IgD-negative memory B cell (primary cell): Measurements from ENCODE around the gene RHOG. TPM values are rescaled to one million over a fixed set of nuclear protein-coding genes. Genes with fewer than 3 reads are reported as not detected.
A peak's percentile ranks its signal among the peaks of the same experiment; 100 is the strongest.
"Not testable (repeated sequence)": the region's sequence is repeated elsewhere in the genome, so short reads cannot be mapped to it uniquely, and the experiment has no call there.

ENCODE experiments used
- H3K27ac Mint-ChIP-seq, 3 donors: one replicate each; pipeline ENCODE4 v1.8.0; 2020 to 2022; ENCODE audit warnings: mild to moderate bottlenecking in 3 of 3, mixed read lengths in 3 of 3, moderate library complexity in 1 of 3
- H3K27me3 Mint-ChIP-seq: one replicate; pipeline ENCODE4 v1.8.0; 2021; ENCODE audit warnings: mixed read lengths
- H3K36me3 Mint-ChIP-seq: one replicate; pipeline ENCODE4 v1.8.0; 2020; ENCODE audit warnings: mild to moderate bottlenecking, mixed read lengths
- H3K4me1 Mint-ChIP-seq, 3 donors: one replicate each; pipeline ENCODE4 v1.8.0; 2020 to 2022; ENCODE audit warnings: mixed read lengths in 3 of 3, mild to moderate bottlenecking in 1 of 3
- H3K4me3 Mint-ChIP-seq, 4 donors: one replicate each; pipeline ENCODE4 v1.8.0; 2020 to 2022; ENCODE audit warnings: mild to moderate bottlenecking in 4 of 4, mixed read lengths in 4 of 4, moderate library complexity in 3 of 4
- H3K9me3 Mint-ChIP-seq, 3 donors: one replicate each; pipeline ENCODE4 v1.8.0; 2020 to 2021; ENCODE audit warnings: mixed read lengths in 3 of 3, mild to moderate bottlenecking in 1 of 3
- polyA plus RNA-seq: library from polyadenylated mRNA; unstranded; fragments of 300-500 nt; fragmentation: Illumina TruSeq; gene quantifications from one replicate; pipeline ENCODE4 v1.2.3, GENCODE V29; 2021

RHOG gene
- polyA plus RNA-seq, 1 donor from 2014 or later, result 199 TPM

DNA sequence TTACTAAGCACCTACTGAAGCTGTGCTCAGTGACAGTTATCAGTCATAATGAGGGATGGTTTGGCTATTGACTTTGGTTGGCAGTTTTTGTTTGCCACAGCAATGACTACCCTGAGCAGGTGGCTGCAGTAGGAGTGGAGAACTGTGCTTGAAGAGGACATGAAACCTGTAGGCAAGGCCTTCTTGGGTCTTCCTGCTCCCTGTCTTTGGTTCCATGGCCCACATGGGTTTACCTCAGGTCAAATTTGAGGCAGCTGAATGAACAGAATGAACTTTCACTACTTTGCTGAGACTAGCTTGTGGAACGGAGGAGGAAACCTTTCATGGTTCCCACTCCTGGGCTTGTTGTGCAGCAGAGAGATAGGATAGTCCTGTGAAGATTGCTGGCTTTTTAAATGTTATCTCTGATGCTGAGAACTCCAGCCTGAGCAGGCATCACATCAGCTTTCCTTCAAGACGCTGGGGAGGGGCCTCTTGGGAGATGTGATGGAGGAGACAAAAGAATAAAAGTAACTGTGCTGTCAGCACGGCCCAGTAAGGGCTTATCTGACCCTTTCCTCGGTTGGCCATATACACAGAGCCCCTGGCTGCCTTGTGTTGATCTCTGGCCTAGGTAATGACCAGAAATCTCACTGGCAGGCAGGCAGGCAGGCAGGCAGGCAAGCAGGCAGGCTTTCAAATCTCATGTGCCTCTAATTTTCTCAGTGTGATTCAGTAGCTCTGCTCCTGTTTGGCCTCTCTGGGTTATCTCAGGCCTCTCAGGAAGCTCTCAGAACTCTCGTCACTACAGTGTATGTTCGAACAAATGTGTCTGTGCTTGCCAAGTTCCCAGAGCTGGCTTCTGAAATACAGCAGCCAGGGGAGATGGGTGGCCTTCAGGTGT lies 26.7 kb upstream of the RHOG start:
- peaks cover 3% of the 10 kb centered on the region for H3K36me3 Mint-ChIP-seq
- peak overlapping the region in 2 of 4 donors; percentile 45 to 77 for H3K4me3 Mint-ChIP-seq
- H3K4me1 Mint-ChIP-seq, result peaks cover 57 to 62% (median 58%) of the 10 kb centered on the region in 3 donors
- no peaks in the 10 kb centered on the region for H3K9me3 Mint-ChIP-seq
- no peaks in the 10 kb centered on the region for H3K27me3 Mint-ChIP-seq
- H3K27ac Mint-ChIP-seq, result peak overlapping the region in 2 of 3 donors; percentile 71 to 73

DNA sequence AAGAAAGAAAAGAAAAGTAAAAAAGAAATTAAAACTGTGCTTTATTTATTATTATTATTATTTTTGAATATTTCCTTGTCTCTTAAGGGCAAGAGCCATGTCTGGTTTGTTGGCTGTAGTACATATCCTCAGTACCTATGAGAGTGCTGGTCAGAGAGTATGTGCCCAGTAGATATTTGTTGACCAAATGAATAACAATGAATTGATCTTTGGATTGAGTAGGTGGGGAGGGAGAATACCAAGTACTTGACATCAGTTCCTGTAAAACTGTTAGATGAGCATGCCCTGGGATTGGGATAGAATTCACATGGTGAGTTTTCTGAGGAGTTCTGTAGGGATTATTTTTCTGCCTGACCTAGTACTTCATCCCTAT lies 26.1 kb upstream of the RHOG start:
- Mint-ChIP-seq H3K27ac (peak overlapping the region in 1 of 3 donors; percentile 73), H3K4me3 (no peak overlapping the region), H3K27me3 (no peaks in the 10 kb centered on the region), H3K36me3 (peaks cover 3% of the 10 kb centered on the region), H3K9me3 (no peaks in the 10 kb centered on the region), H3K4me1 (peaks cover 60 to 66% (median 62%) of the 10 kb centered on the region in 3 donors)

DNA sequence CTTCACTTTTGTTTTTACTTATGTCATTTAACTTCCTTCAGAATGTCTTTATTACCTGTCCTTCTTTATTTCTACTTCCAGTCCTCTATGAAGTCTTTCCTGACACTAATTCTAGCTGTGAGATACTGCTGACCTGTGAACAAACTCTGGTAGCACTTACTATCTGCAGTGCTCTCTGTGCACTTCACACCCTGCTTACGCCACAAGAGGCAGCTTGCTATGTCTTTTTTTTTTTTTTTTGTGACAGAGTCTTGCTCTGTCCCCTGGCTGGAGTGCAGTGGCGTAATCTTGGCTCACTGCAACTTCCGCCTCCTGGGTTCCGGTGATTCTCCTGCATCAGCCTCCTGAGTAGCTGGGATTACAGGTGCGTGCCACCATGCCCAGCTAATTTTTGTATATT lies 25.4 kb upstream of the RHOG start:
- peaks cover 3% of the 10 kb centered on the region for H3K36me3 Mint-ChIP-seq
- peak overlapping the region in 2 of 4 donors; percentile 58 to 79 for H3K4me3 Mint-ChIP-seq
- H3K27me3 Mint-ChIP-seq, result no peaks in the 10 kb centered on the region
- no peaks in the 10 kb centered on the region for H3K9me3 Mint-ChIP-seq
- H3K4me1 Mint-ChIP-seq, result peaks cover 59 to 66% (median 60%) of the 10 kb centered on the region in 3 donors
- peak overlapping the region; percentile 1 to 71 (median 37) for H3K27ac Mint-ChIP-seq

DNA sequence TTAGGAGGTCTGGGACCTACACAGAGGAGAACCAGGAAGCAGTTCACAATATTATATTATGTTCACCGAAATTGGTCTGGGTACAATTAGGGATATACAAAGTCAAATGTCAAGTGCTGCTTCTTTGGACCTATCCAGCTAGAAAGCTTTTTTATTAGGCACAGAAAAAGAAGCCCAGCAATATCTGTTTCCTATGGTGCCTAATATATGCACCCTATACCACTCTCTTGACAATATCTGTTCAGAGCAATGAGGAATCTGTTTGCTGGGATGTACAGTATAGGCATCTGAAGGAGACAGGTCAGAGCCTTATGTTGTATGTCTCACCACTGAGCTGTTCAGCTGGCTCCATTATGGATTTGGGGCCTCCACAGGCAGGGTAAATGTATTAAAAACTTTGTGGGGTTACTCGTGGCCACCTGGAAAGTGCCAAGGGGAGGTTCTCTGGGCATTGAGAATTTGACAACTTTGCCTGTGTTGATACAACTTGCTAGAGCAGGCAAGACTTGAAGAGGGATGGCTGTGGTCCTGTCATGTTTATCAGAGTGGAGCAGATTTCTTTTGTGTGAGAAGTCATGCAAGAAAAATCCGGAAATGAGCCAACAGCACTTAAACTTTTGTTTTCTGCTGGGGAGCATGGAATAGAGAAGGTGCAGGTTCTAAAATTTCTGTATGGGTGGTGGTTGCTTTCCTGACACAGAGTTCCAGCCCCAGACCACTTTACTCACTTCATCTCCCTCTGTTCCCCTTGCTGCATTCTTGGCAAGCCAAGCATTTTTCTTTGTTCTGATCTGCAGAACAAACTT lies 24.8 kb upstream of the RHOG start:
- peak overlapping the region; percentile 1 to 71 (median 37) for H3K27ac Mint-ChIP-seq
- H3K36me3 Mint-ChIP-seq, result peaks cover 4% of the 10 kb centered on the region
- peak overlapping the region in 2 of 4 donors; percentile 58 to 79 for H3K4me3 Mint-ChIP-seq
- no peaks in the 10 kb centered on the region for H3K27me3 Mint-ChIP-seq
- no peaks in the 10 kb centered on the region for H3K9me3 Mint-ChIP-seq
- H3K4me1 Mint-ChIP-seq, result peaks cover 61 to 66% (median 62%) of the 10 kb centered on the region in 3 donors

DNA sequence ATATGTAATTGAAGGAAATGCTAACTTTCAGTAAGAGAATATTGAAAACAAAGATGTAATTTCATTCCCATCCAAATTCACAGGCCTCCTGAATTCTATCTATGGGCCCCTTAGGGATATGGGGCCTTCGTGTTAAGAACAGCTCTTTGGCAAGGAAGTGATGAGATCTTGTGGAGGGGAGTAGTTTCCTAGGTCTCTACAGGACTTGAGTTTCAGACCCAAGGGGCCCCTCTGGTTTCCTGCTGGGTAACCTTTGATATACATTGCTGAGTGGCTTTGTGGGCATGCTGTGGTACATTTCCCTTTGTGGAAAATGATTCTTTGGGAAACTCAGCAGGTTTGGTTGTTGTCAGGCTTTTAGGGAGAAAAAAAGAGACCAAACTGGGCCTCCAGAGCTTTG lies 20.9 kb upstream of the RHOG start:
- peaks cover 65 to 75% (median 74%) of the 10 kb centered on the region in 3 donors for H3K4me1 Mint-ChIP-seq
- no peaks in the 10 kb centered on the region for H3K27me3 Mint-ChIP-seq
- no peaks in the 10 kb centered on the region for H3K9me3 Mint-ChIP-seq
- H3K27ac Mint-ChIP-seq, result peak overlapping the region in 2 of 3 donors; percentile 15 to 54
- peak overlapping the region in 3 of 4 donors; percentile 29 to 71 (median 43) for H3K4me3 Mint-ChIP-seq
- peaks cover 6% of the 10 kb centered on the region for H3K36me3 Mint-ChIP-seq

DNA sequence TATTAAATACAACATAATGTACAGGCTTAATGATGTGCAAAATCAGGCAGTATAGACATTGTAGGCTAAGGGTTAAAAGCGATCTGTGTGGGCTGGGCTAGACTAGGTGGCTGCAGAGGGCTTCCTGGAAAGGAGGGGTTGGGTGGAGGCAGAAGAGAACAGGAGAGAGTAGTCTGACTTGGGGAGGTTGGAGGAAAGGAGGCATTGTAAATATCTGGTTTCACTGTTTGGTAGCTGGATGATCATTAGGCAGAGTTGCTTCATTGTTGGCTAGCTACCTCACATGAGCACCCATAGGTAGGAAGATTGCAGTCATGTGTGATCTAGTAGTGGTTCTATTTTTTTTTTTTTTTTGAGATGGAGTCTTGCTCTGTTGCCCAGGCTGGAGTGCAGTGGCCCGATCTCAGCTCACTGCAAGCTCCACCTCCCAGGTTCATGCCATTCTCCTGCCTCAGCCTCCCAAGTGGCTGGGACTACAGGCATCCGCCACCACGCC lies 20.2 kb upstream of the RHOG start:
- peak overlapping the region in 2 of 3 donors; percentile 21 to 41 for H3K27ac Mint-ChIP-seq
- H3K4me1 Mint-ChIP-seq, result peaks cover 60 to 73% (median 73%) of the 10 kb centered on the region in 3 donors
- H3K9me3 Mint-ChIP-seq, H3K27me3 Mint-ChIP-seq, H3K36me3 Mint-ChIP-seq: not testable (repeated sequence)
- H3K4me3 Mint-ChIP-seq, result peak overlapping the region; percentile 6 to 91 (median 32)

DNA sequence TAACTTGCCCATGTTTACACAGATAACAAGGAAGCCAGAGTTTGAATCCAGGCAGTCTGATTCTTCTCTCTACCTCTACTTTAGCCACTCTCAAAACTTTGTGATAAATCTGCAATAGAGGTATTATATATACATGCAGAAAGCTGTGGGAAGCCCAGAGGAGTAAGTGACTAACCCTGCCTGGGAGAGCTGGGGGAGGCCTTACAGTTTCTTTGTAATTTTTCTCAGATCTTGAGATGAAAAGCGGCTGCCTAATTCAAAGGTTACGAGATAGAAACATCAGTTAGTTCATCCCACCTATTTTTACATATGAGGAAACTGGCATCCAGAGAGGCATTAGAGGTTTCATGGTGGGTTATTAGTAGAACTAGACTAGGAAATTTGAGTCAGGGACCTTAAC lies 19.6 kb upstream of the RHOG start:
- Mint-ChIP-seq H3K4me1 (peaks cover 55 to 68% (median 67%) of the 10 kb centered on the region in 3 donors), H3K36me3 (peaks cover 6% of the 10 kb centered on the region), H3K9me3 (no peaks in the 10 kb centered on the region), H3K4me3 (peak overlapping the region in 3 of 4 donors; percentile 17 to 91 (median 91)), H3K27ac (peak overlapping the region in 1 of 3 donors; percentile 41), H3K27me3 (no peaks in the 10 kb centered on the region)

DNA sequence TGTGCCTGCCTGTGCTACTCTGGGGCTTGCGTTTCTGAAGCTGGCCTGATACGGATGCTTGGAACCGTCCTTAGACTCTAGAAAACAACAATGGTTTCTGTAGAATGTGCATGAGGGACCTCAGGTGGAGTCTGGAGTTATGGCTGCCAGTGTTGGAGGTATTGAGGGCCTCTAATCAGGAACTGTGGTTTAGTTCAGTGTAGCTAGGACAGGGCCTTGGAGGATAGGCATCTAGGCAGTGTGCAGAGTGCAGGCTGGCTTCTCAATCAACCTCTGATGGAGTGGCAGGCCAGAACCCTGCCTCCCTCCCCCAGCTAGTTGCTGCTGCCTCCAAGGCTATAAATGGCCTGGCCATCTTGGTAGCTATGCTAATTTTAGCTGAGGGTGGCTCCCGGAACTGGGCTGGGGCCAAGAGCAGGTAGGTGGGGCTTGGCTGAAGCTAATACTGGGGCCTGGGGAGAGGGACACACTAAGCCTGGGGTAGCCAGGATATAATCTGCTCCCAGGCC lies 18.7 kb upstream of the RHOG start:
- H3K27ac Mint-ChIP-seq, result peak overlapping the region in 2 of 3 donors; percentile 5 to 32
- H3K4me3 Mint-ChIP-seq, result peak overlapping the region; percentile 0 to 95 (median 82)
- no peaks in the 10 kb centered on the region for H3K9me3 Mint-ChIP-seq
- H3K36me3 Mint-ChIP-seq, result peaks cover 6% of the 10 kb centered on the region
- no peaks in the 10 kb centered on the region for H3K27me3 Mint-ChIP-seq
- H3K4me1 Mint-ChIP-seq, result peaks cover 51 to 63% (median 61%) of the 10 kb centered on the region in 3 donors

DNA sequence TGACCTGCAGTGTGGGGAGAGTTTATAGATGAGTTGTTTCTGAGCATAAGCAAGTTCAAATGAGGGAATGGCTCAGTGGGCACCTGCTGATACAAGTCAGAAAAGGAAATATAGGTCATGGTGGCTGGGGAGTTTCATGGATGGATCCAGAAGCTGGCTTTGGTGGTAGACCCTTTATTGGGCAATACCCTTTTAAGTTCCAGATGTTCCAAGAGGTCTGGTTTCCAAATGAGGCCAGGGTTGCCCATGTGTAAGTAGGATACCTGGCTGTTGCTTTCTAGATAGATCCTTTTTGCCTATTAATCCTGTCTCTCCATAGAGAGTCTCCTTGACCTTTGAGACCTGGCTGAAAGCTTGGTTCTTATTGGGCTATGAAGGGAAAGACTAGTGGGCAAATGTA lies 16.9 kb upstream of the RHOG start:
- H3K27me3 Mint-ChIP-seq, result no peaks in the 10 kb centered on the region
- peak overlapping the region; percentile 91 to 96 (median 94) for H3K4me3 Mint-ChIP-seq
- H3K4me1 Mint-ChIP-seq, result peaks cover 58 to 71% (median 65%) of the 10 kb centered on the region in 3 donors
- H3K36me3 Mint-ChIP-seq, result peaks cover 6% of the 10 kb centered on the region
- H3K27ac Mint-ChIP-seq, result peak overlapping the region; percentile 78 to 100 (median 81)
- H3K9me3 Mint-ChIP-seq, result no peaks in the 10 kb centered on the region

DNA sequence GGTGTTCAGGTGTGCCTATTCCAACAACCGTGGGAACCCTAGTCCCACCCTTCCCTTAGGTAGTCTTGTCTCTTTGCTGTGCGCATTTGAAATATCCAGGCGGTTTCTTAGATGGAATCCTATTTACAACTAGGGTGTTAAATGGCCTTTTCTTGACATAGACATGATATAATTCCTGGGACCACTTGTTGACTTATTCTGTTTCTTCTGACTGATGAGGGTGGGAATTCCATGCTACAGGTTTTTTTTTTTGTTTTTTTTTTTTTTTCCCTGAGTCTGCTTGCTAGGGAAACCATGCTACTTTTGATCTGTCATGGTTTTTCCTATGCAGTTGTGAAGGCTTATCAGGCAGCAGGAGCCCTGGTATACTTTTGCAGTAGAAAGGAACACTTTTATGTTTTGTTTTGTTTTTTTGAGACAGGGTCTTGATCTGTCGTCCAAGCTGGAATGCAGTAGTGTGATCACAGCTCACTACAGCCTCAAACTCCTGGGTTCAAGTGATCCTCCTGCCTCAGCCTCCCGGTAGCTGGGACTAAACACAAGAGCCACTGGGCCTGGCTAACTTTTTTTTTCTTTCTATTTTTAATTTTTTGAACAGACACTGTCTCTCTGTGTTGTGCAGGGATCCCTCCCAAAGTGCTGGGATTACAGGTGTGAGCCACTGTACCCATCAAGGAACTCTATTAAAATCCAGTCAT lies 16.2 kb upstream of the RHOG start:
- Mint-ChIP-seq H3K4me1 (peaks cover 54 to 67% (median 61%) of the 10 kb centered on the region in 3 donors), H3K9me3 (no peaks in the 10 kb centered on the region), H3K27ac (peak overlapping the region in 2 of 3 donors; percentile 99 to 100), H3K36me3 (peaks cover 6% of the 10 kb centered on the region), H3K4me3 (peak overlapping the region; percentile 91 to 96 (median 94)), H3K27me3 (no peaks in the 10 kb centered on the region)

DNA sequence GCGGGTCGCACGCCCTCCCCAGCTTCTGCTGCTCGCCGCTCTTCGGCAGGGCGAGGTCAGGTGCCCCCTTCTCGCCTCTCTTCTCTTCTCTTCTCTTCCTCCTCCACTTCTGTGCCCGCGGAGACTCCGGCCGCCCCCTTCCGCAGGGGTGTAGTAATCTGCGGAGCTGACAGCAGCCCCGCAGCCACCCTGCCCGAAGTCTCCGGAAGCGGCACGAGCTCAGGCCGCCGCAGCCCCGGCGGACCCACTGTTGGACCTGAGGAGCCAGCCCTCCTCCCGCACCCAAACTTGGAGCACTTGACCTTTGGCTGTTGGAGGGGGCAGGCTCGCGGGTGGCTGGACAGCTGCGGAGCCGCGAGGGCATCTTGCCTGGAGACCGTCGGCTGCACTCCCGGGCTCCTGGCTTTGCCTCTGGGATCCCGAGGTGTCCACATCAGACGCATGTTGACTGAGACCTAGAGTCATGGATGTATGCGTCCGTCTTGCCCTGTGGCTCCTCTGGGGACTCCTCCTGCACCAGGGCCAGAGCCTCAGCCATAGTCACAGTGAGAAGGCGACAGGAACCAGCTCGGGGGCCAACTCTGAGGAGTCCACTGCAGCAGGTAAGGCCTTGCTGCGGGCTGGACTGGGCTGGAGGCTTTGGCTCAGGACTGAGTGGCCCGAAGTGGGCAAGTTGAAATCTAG lies 15.2 kb upstream of the RHOG start:
- H3K4me1 Mint-ChIP-seq, result peaks cover 46 to 60% (median 54%) of the 10 kb centered on the region in 3 donors
- H3K9me3 Mint-ChIP-seq, result no peaks in the 10 kb centered on the region
- peaks cover 6% of the 10 kb centered on the region for H3K36me3 Mint-ChIP-seq
- H3K27me3 Mint-ChIP-seq, result no peaks in the 10 kb centered on the region
- peak overlapping the region; percentile 93 to 100 (median 99) for H3K27ac Mint-ChIP-seq
- peak overlapping the region; percentile 91 to 96 (median 94) for H3K4me3 Mint-ChIP-seq

DNA sequence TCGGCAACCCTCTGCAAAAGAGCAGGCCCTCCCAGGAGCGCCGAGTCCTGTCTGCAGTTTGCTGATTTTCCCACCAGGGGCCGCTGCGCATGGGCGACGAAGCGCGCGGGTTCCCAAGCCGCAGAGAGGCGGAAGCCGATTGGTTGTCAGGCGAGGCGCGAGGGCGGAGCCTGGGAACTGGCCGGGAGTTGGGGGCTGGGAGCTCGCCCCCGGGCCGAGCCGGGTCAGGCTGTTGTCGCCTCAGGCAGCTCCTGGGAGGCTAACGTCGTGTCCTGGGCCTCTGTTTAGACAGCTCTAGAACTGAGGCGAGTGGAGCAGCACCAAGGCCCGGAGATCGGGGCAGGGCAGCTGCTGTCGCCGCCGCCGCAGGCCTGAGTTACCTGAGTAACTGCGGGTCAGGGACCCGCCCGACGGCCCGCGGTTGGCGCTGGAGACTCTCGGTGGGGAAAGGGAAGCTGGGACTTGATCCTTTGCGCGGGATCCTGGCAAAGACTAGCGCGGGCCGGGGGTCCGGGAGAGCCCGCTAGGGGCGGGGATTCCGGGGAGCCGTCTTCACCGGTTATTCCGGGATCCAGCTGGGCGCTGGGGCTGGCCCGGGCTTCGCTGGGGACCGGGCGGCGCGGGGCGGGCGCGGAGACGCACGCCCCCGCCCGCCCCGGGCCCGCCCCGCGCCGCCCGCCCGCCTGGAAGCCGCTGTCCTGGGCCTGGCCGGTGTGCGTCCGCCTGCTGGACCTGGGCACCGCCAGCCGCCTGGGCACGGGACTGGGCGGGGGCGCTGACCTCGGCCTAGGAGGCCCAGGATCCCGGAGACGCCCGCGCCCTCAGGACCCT lies 14.4 kb upstream of the RHOG start, which contains the start of gene STIM1:
STIM1 (plus strand) TSS at position 688 of the 831 bp plus-strand sequence. CDS start 607 bp downstream, outside the sequence.
- H3K4me3 Mint-ChIP-seq, result peak within 1 kb of the TSS; percentile 91 to 96 (median 94)
- peaks cover 5% of the 10 kb centered on the region for H3K36me3 Mint-ChIP-seq
- no peaks in the 10 kb centered on the region for H3K9me3 Mint-ChIP-seq
- no peaks in the 10 kb centered on the region for H3K27me3 Mint-ChIP-seq
- peak within 1 kb of the TSS; percentile 99 to 100 (median 100) for H3K27ac Mint-ChIP-seq
- H3K4me1 Mint-ChIP-seq, result peaks cover 40 to 53% (median 47%) of the 10 kb centered on the region in 3 donors

DNA sequence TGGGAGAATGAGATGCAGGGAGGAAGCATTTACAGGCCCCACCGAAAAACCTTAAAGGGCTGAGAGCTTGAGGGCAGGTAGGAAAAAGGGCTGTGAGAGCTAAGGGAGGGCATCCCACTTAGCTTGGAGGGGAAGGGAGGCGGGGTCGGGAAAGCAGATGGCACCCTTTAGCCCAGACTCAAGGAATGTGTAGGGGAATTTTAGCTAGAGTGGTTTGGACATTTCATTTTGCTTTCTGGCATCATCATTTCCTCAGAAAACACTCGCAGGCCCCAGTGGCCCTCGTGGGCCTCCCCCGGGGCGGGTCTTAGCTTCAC lies 13.9 kb upstream of the RHOG start:
- no peaks in the 10 kb centered on the region for H3K9me3 Mint-ChIP-seq
- peak overlapping the region; percentile 91 to 96 (median 94) for H3K4me3 Mint-ChIP-seq
- no peaks in the 10 kb centered on the region for H3K27me3 Mint-ChIP-seq
- H3K36me3 Mint-ChIP-seq, result peaks cover 5% of the 10 kb centered on the region
- H3K4me1 Mint-ChIP-seq, result peaks cover 35 to 48% (median 43%) of the 10 kb centered on the region in 3 donors
- peak overlapping the region; percentile 99 to 100 (median 100) for H3K27ac Mint-ChIP-seq
